HG03571 (cell line): ENCODE measurements around the gene GALNT15.

ENCODE experiments used
- ATAC-seq: cut with Tn5 transposase; IDR thresholded peaks from one replicate; pipeline ENCODE4 v1.9.1; 2021; ENCODE audit not compliant: unreplicated experiment

The GALNT15 gene

DNA sequence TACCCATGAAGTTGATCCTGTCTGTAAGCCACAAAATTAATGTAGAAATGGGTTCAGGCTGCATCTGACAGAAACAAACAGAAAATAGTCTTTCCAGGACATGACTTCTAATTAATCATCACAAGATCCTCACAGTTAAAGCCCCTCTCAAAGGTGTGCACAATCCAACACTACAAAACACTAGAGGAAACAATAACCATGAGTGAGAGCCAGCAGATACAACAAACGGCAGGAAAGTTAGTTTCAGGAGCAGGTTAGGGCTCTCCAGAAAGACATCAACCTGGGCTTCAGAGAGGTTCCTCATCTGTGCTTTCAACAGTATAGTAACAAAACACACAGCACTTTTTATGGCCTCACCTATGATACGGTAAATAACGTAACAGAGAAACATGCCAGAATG, 47.5 kb downstream of the GALNT15 start:
- no peak for ATAC-seq

DNA sequence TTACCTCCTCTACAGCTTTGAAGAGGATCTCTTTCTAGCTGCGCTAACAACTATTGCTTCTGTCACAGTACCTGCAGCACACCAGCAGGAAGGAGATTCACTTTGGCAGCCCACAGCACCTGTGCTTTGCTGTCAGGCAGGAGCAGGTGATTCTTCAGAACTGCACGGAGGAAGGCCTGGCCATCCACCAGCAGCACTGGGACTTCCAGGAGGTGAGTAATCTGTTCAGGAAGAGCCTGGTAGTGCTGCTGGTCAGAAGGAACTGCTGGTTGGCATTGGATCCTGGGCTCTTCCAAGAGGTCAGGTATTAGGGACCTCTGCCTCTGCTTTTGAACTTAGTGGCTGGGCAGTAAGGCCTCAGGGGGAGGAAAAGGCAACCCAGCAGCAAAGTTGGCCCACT, 48.1 kb downstream of the GALNT15 start:
- no peak for ATAC-seq

DNA sequence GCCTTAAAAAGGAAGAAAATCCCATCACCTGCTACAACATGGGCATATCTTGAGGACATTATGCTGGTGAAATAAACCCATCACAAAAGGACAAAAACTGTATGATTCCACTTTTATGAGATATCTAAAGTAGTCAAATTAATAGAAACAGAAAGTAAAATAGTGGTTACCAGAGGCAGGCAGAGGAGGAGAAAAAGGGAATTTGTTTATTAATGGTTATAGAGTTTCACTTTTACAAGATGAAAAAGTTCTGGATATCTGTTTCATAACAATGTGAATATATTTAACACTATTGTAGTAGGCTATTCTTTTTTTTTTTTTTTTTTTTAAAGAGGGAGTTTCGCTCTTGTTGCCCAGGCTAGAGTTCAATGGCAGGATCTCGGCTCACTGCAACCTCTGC, 49.8 kb downstream of the GALNT15 start:
- no peak for ATAC-seq

DNA sequence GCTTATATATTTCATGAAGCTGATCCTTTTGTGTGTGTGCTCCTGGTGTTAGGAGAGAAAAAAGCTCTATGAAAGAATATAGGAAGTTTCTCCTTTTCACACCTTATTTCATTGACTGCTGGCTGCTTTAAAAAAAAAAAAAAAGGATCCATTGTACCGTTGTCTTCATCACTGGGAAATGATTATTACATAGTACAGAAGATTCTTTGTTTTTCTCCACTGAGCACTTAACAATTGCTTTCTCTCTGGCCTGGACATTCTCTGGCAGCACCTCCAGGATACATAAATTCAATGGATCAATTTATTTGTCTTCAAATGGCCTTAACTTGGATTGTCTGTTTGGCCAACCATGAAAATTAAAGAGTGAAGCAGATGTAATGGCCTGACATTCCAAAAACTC, 53.1 kb downstream of the GALNT15 start:
- ATAC-seq = no peak

DNA sequence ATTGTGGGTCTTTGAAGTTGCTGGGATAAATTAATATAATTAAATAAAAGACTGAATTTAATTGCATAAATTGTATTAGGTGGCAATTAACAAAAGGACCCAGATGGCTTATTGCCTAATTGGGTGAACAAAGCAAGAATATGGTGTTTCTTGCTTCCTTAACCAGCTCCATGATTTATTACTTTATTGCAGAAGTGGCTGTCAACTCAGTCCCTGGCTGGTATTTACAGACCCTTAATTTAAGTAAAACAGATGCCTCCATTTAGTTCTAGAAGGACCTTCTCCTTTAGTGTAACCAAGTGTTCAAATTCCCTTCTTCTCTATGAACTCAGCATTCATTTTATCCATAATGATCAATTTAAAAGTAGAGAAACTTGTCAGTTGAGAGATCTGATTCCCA, 55.2 kb downstream of the GALNT15 start:
- ATAC-seq = no peak

DNA sequence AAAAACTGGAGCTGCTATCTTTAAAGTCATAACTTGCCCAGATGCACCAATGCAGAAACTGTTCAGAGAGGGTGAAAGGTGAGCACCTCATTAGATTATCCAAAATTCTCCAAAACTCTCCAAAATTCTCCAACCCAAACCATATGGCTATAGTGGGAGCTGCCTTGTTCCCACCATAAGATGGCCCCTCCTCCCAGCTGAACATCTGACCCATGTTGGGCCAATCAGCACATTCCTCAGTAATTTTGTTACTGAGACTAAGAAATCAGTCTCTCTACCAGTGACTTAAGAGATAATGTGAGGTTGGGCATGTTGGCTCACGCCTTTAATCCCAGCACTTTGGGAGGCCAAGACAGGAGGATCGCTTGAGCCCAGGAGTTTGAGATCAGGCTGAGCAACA, 57.5 kb downstream of the GALNT15 start:
- ATAC-seq = no peak

DNA sequence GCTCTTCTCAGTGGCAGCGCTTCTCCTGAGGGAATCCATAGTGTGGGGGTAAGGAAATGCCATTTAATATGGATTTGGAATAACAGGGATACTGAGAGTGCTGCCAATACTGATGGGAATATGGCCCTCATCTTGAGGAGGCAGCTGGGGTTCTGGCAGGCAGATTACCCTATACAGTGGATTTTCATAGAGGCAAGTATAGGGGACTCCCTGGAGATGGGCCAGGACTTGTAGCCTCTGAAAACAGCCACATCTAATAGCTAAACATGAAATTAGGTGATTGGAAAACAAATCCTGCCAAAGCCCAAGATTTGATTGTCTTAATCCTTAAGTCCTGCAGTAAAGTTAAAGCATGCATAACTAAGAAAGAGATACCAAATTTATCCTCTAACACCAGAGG, 59.3 kb downstream of the GALNT15 start:
- no peak for ATAC-seq

DNA sequence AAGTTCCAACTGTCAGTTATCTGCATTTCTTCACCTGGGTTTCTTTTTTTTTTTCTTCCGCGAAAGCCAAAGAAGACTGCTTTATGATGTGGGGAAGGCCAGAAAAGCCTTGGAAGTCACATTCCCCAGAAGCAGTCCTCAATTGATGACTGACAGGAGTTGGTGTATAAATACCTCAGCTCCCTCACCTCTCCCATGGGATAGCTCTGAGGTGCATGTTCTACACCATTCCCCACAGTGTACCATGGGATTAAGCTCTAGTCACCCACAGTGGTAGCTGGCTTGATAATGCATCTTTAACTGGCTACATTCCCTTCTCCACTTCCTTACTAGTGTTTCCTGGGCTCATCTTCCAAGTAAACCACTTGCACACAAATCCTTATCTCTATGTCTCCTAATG, 59.8 kb downstream of the GALNT15 start:
- ATAC-seq = no peak

DNA sequence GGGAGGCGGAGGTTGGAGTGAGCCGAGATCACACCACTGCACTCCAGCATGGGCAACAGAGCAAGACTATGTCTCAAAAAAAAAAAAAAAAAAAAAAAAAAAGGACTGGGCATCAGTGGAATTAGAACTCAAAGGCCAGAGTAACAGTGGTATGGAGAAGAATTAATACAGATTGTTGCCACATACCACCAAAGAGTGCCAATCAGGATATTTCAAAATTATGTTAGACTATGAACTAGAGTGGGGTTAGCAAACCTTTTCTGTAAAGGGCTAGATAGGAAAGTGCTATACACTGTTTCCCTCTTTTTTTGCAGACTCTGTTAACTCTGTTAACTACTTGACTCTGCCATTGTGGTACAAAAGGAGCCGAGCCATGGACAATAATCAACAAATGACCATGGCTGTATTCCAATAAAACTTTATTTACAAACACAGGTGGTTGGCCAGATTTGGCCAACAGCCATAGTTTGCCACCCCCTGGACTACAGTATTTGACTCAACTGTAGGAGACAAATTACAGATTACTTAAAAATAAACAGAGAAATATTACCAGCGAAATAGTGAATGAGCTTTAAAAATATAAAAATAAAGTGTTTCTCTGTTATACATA, 61.7 kb downstream of the GALNT15 start:
- no peak for ATAC-seq

DNA sequence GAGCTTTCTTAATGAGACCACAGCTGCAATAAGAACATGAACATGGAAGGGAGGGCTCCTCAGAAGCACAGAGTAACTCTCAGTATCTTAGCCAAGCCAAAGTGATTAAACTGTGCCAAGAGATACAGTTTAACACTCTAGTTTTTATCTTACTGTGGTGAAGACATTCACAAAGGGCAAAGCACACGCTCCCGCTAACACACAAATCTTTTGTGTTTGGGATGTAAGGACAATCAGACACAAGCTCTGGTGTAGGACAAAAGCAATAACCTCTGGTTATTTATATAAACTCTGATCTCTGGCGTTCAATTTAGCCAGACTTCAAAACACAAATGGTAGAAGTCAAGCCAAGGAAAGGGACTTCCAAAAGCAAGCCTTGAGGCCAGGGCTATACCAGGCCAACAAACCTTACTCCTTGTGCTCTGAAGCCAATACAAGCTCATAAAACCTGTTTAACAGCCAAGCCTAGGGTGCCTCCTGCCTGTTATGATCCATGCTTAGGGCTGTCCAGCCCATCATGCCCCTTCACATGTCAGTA, 62.4 kb downstream of the GALNT15 start:
- no peak for ATAC-seq

DNA sequence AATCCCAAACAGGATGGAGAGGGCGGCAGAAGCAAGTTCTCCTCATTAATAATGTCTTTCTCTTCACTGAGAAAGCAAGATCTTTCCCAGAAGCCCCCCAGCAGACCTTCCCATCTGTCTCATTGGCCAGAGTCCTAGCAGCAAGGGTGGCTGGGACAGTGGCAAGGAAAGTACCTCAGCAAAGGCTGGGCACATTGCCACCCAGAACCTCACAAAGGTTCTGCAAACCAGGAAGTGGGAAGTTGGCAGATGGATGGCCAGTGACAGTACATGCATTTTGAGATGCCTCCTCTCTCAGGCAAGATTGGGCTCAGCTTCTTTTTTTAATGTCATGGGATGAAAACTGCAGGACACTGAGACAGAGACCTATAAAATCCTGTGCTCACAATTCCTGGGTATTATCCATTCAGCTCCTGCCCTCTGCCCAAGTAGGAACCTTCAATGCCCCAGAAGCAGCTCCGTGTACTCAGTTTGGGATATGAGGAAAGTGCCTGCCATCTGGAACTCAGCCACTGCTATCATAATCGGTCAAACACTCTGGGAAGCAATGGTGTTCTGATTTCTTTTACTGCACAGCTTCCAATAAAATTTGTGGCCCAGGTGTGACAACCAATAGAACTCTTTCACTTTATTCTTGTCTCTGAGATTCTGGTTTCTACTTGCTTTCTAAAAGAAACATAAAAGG, 64.7 kb downstream of the GALNT15 start:
- no peak for ATAC-seq

DNA sequence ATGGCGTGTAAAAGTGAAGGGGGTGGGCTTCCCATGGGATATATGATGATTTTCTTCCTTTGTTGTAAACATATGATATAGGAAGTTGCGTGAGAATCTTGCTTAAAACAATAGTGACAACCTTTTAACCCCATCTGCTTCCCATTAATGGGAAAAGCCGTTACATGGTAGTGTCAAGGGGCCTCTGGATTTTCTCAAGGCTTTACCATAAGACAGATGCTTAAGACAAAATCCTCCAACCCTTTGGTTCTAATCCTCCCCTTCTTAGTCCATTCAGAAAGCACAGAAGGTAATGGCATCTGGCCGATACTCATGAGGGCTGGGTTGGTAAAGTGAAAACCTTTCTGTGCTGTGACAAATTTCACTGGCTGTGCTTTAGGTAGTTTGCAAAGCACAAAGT, 65.3 kb downstream of the GALNT15 start:
- ATAC-seq = no peak

DNA sequence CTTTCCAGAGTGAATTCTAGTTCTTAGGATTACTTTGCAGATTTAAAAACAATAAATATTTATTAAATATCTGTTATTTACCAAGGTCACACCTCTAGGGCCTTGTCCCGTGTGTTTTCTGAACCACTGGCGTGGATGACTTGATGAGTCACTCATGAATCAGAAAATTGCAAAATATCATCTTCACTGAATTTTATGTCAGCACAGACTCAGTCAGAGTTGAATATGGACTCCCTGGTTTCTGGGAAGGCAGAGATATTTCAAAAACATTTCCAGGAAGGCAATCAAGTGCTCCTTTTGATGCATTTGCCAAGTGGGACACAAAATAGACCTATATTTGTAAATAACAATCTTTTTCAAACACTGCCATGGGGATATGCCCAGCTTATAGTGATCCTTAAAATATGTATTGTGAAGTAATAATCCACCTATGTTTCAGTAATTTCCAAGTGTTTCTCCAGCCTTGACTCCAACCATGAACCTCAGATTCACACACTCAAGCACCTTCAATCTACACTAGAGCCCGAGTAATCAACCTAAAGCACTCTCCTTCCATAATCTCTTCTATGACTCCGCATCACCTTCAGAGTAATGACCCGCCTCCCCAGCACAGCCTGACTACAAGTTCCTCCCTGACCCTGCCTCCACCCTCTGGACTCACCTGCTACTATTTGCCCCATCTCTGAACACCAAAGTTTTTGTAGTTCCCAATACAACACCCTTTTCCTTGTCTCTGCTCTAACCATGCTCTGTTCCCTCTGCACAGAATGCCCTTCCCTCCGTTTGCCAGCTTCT, 65.9 kb downstream of the GALNT15 start:
- no peak for ATAC-seq

DNA sequence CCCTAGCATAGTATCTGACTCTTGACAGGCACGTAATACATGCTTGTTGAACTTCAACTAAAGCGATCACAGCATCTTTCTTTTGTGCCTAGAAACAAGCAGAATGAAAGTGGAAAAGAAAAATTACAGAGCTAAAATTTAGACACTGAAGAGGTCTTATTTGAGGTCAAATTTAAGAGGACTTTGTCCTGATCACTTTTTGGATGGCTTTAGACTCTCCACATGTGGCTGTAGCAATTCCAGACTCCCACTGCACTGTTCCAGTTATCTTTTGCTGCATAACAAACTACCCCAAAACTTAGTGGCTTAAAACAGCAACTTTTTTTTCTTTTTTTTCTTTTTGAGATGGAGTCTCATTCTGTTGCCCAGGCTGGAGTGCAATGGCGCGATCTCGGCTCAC, 66.7 kb downstream of the GALNT15 start:
- ATAC-seq = no peak

DNA sequence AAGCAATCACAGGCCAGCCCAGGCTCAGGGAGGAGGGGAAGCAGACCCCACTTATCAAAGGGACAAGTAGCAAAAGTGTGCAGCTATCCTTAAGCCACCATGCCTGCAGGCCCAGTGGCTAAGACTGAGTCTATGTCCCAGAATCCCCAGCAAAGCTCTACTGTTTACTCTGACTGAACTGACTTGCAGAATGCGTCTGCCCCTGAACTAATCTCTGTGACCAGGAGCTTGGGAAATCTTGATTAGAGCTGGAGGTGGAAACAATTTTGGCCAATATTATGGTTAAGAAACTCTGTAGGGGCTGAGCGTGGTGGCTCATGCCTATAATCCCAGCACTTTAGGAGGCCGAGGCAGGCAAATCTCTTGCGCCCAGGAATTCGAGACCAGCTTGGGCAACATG, 67.7 kb downstream of the GALNT15 start:
- ATAC-seq = no peak

DNA sequence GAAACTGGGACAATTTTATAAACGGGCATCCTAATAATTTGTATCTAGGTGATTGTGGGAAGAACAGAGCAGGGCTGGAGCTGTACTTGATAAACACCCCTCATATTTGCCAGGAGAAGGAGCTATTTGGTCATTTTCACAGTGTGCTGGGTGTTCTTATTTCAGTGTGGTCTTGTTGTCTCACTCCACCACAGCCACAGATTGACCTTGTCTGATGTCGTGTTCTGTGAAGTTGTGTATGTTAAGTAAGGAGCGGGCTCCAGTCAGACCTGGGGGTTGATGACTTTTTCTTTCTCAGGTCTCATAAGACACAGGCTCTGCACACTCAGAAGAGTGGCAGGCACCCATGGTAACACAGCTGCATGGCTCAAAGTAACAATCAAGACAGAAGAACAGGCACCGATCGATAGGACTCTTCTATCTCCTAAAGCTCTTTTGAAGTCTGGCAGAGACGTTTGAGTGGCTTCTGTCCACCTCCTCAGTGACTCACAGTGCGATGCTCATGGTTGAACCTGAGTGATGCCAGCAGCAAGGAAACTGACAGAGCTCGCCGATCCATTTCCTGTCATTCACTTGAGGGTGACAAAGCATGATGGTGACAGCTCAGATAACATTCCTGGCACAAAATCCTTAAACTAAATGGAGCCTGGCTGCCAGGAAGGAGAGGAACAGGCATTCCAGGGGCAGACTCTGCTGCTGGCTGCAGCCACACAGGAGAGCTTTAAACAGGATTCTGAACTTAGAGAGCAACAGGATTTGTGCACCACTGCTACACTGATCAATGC, 69.4 kb downstream of the GALNT15 start:
- no peak for ATAC-seq

DNA sequence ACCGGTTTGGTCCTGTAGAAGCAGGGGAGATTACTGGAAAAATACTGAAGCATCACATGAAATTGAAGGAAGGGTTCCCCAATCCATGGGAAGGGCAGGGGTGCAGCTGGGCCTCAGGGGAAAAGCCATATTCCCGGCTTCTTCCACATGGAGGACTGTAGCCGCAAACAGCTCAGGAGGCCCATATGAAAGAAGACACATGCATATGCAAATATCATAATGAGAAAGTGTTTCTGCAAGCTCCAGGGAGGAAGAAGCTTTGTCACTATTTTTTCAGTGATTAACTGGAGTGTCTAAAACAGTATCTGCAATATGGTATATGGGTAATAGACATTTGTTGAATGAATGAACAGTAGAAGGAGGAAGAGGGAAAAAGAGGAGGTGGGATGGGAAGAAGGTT, 71.1 kb downstream of the GALNT15 start:
- ATAC-seq = no peak

DNA sequence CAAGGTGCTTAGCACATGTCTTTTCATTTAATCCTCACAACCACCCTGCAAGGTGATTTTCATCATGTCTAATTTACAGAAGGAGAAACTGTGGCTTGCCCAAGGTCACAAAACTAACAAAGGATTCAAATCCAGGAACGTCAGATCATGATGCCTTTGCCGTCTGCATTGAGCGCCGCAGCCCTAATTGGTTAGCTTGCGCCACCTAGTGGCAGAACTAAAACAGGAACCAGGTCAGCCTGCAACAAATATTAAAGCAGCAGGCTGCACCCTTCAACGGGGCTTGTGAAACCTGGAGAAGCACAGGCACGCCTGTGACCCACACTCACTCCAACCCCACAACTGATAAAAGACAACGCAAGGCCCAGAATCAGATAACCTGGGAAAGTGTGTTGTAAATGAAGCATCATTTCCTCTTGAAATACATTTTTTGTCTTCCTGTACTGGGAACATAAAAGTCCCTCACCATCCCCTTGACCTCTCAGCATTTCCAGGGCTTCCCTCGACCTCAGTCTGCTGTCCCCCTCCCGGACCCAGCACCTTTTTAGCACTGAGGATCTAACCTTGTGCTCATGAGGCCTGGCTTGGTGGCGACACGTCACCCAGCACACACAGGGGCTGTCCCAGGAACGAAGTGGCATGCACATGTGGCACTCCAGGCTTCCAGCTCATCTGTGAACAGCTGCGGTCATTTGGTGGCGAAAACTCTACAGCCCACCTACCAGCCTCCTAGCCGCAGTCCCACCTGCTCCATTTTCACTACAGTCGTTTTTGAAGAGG, 73.0 kb downstream of the GALNT15 start:
- peak; percentile 77 for ATAC-seq

DNA sequence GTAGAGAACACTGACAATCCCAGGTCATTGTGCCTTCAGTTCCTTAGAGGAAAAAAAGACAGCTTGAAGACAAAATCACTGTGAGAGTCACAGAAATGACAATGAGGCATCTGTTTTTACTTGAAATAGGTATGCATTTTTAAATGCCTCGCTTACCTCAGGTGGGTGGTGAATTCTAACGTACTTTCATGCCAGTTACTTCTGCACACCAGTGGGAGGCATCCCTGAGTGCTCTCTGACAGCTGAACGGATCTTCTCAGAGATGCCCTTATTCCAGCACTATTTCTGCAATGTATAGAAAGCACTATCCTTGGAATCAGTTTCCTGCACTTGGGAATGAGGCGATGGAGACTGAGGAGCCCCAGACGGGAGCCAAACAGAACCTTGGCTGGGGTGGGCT, 74.1 kb downstream of the GALNT15 start:
- ATAC-seq = no peak

DNA sequence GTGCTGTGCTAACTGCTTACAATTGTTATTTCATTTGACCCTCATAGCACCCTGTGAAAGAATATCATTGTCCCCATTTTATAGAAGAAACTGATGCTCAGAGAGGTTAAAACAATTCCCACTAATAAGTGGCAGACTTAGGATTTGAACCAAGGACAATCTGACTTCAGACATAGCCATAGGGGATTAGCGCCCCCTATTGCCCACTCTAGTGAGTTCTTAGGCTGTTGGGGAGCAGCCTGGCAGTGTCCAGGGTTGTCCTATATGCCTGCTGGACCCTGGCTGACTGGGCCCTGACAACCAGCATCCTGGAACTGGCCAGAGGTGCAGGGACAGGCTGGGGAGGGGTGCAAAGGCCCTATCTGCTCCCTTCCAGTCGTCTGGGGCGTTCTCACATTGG, 74.9 kb downstream of the GALNT15 start:
- no peak for ATAC-seq

DNA sequence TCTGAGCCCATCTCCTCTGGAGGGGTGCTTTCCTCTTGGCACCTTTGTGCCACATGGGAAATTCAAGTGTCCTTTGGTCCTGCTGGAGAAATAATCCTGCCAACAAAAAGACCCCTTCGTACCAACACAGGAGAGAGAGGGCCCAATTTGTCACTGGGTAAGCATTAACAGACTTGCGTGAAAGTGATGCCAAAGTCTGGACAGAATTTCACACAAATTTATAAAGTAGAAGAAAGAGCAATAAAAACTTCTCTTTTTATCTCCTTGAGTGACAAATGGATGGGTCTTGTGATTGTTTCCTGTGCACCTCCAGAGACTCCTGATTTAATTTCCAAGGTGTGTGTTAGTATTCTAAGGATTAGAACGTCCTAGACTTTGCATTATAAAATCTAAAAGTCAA, 75.4 kb downstream of the GALNT15 start:
- ATAC-seq = no peak
